HepG2 (cell line): ENCODE results near the gene CCDC192. TPM values are rescaled to one million over a fixed set of nuclear protein-coding genes. Genes with fewer than 3 reads are reported as not detected.

Experiments
- ATAC-seq: fragments of 200-7000 bp; cut with Tn5 transposase; 3 replicates; pipeline ENCODE4 v1.9.1; 2020; ENCODE audit warnings: mild to moderate bottlenecking, moderate library complexity
- BruUV-seq: library from RNA; stranded (reverse); fragments of 400-500 nt; replicated peaks from 2 replicates; lab custom pipeline; 2021; lab: Mats Ljungman, UMichigan
- CTCF ChIA-PET: fragments of 300-600 bp; formaldehyde crosslinking; extraction: SDS; loops from one replicate; lab custom pipeline; 2021; ENCODE audit warnings: low total read pairs, inconsistent platforms, low intra/inter-chr PET ratio; lab: Yijun Ruan, JAX
- POLR2A ChIA-PET: fragments of 350-600 bp; sonication (Branson Sonifier 250); formaldehyde crosslinking; loops from one replicate; lab custom pipeline; 2020; ENCODE audit warnings: antibody characterized with exemption, inconsistent platforms; lab: Yijun Ruan, JAX
- DNase-seq: peaks from one replicate; pipeline ENCODE4 v3.0.0-alpha.2; 2015; ENCODE audit warnings: low spot score
- FAIRE-seq: peaks from 3 replicates; lab custom pipeline; 2011; peaks lifted over from hg19 to GRCh38; lab: Jason Lieb, UNC
- H2AFZ ChIP-seq: one replicate; pipeline ENCODE4 v1.6.1; 2011; ENCODE audit warnings: low read length, inconsistent platforms
- H3K27ac ChIP-seq: fragments of 300-600 bp; 3 replicates; pipeline ENCODE4 v1.8.0; 2011; ENCODE audit warnings: mixed run types, mild to moderate bottlenecking, mixed read lengths, low read length, inconsistent platforms; ENCODE audit not compliant: insufficient read depth; ENCODE audit errors: extremely low read length
- H3K27me3 ChIP-seq, 2 experiments: fragments of 200-600 bp in 1 of 2; 2 replicates in 1 of 2; 3 replicates in 1 of 2; pipeline versions ENCODE4 v1.6.0 to v1.8.0; 2011; ENCODE audit warnings: low read length in 2 of 2, mild to moderate bottlenecking in 2 of 2, moderate library complexity in 2 of 2, inconsistent platforms in 1 of 2; ENCODE audit not compliant: insufficient read depth in 2 of 2, control insufficient read depth in 1 of 2
- H3K36me3 ChIP-seq, 2 experiments: fragments of 200-600 bp in 1 of 2; replicated peaks in 1 of 2; 2 replicates in 1 of 2; 3 replicates in 1 of 2; pipeline versions ENCODE4 v1.5.1 to v1.8.0; 2011; ENCODE audit warnings: low read length in 2 of 2, inconsistent platforms in 1 of 2; ENCODE audit not compliant: insufficient read depth in 2 of 2, control insufficient read depth in 1 of 2
- H3K4me1 ChIP-seq: 2 replicates; pipeline ENCODE4 v1.5.1; 2012; ENCODE audit warnings: low read length, inconsistent platforms; ENCODE audit not compliant: insufficient read depth
- H3K4me2 ChIP-seq: 2 replicates; pipeline ENCODE4 v1.6.0; 2011; ENCODE audit warnings: low read depth, low read length, inconsistent platforms
- H3K4me3 ChIP-seq, 3 experiments: fragments of 200-600 bp in 1 of 3; sonication (generic), shearing (Covaris generic) in 1 of 3; replicated peaks in 1 of 3; 2 replicates each; pipeline ENCODE4 v1.5.1; 2011 to 2016; ENCODE audit warnings: low read length in 3 of 3, inconsistent platforms in 2 of 3, low read depth in 2 of 3, mild to moderate bottlenecking in 2 of 3, control low read depth in 1 of 3, mixed read lengths in 1 of 3; ENCODE audit not compliant: insufficient read depth in 1 of 3
- H3K79me2 ChIP-seq: one replicate; pipeline ENCODE4 v1.6.1; 2011; ENCODE audit warnings: low read length, inconsistent platforms; ENCODE audit not compliant: insufficient read depth
- H3K9ac ChIP-seq: 2 replicates; pipeline ENCODE4 v1.6.0; 2011; ENCODE audit warnings: mild to moderate bottlenecking, low read depth, low read length, inconsistent platforms; ENCODE audit not compliant: insufficient read depth
- H3K9me3 ChIP-seq: 2 replicates; pipeline ENCODE4 v1.5.1; 2012; ENCODE audit warnings: mild to moderate bottlenecking, low read length
- H4K20me1 ChIP-seq: 2 replicates; pipeline ENCODE4 v1.6.0; 2011; ENCODE audit warnings: inconsistent platforms, mild to moderate bottlenecking, low read length, moderate library complexity; ENCODE audit not compliant: insufficient read depth
- ATF7-NPFF ChIP-seq: sonication (generic); formaldehyde crosslinking; IDR thresholded peaks from 2 replicates; pipeline ENCODE4 v1.8.1; 2023; ENCODE audit warnings: mild to moderate bottlenecking, low read depth, missing genetic modification reagents, moderate library complexity
- EEA1 ChIP-seq: sonication (generic); formaldehyde crosslinking; IDR thresholded peaks from 2 replicates; pipeline ENCODE4 v1.5.1; 2020; ENCODE audit warnings: mild to moderate bottlenecking, missing genetic modification reagents, borderline replicate concordance
- ELF1 ChIP-seq: sonication (generic); formaldehyde crosslinking; IDR thresholded peaks from 2 replicates; pipeline ENCODE4 v1.4.0; 2020; ENCODE audit warnings: missing genetic modification reagents
- ETV5 ChIP-seq: IDR thresholded peaks from 2 replicates; pipeline ENCODE4 v1.6.1; 2018; ENCODE audit warnings: missing biosample characterization, missing genetic modification reagents, inconsistent platforms, borderline replicate concordance
- HIVEP1 ChIP-seq: sonication (generic); formaldehyde crosslinking; IDR thresholded peaks from 2 replicates; pipeline ENCODE4 v1.4.0; 2020; ENCODE audit warnings: mild to moderate bottlenecking, missing genetic modification reagents
- KDM3A ChIP-seq: IDR thresholded peaks from 2 replicates; pipeline ENCODE4 v1.6.1; 2018; ENCODE audit warnings: low read depth, missing compliant biosample characterization
- SAFB2 ChIP-seq: sonication (generic); formaldehyde crosslinking; IDR thresholded peaks from 2 replicates; pipeline ENCODE4 v1.5.1; 2020; ENCODE audit warnings: missing genetic modification reagents, low read depth, mild to moderate bottlenecking, borderline replicate concordance
- SP5 ChIP-seq: IDR thresholded peaks from 2 replicates; pipeline ENCODE4 v1.6.1; 2016; ENCODE audit warnings: low read depth, borderline replicate concordance
- SRSF4 ChIP-seq: fragments of 200-400 bp; formaldehyde crosslinking; IDR thresholded peaks from one replicate; pipeline ENCODE4 v1.6.1; 2018; ENCODE audit warnings: mild to moderate bottlenecking, low read depth, low read length, moderate library complexity; ENCODE audit not compliant: poor library complexity, severe bottlenecking
- TAF15 ChIP-seq: fragments of 200-400 bp; formaldehyde crosslinking; IDR thresholded peaks from one replicate; pipeline ENCODE4 v1.6.1; 2018; ENCODE audit warnings: mild to moderate bottlenecking, low read depth, low read length; ENCODE audit not compliant: poor library complexity, severe bottlenecking
- ZFP62 ChIP-seq: sonication (generic); formaldehyde crosslinking; IDR thresholded peaks from 2 replicates; pipeline ENCODE4 v1.4.0; 2020; ENCODE audit warnings: missing genetic modification reagents
- ZFX ChIP-seq: sonication (generic); formaldehyde crosslinking; IDR thresholded peaks from 2 replicates; pipeline ENCODE4 v1.4.0; 2020; ENCODE audit warnings: mild to moderate bottlenecking, low read depth, missing genetic modification reagents, moderate library complexity
- ZNF18 ChIP-seq: sonication (generic); formaldehyde crosslinking; IDR thresholded peaks from 2 replicates; pipeline ENCODE4 v1.8.0; 2022; ENCODE audit warnings: mild to moderate bottlenecking, missing genetic modification reagents; ENCODE audit not compliant: insufficient replicate concordance
- ZNF263 ChIP-seq: sonication (generic); formaldehyde crosslinking; IDR thresholded peaks from 2 replicates; pipeline ENCODE4 v1.4.0; 2020; ENCODE audit warnings: missing genetic modification reagents
- ZNF275 ChIP-seq: sonication (generic); formaldehyde crosslinking; IDR thresholded peaks from 2 replicates; pipeline ENCODE4 v1.8.0; 2022; ENCODE audit warnings: missing genetic modification reagents, mild to moderate bottlenecking, inconsistent platforms, borderline replicate concordance
- ZNF335 ChIP-seq: sonication (generic); formaldehyde crosslinking; IDR thresholded peaks from 2 replicates; pipeline ENCODE4 v1.4.0; 2020; ENCODE audit warnings: missing genetic modification reagents
- ZNF446 ChIP-seq: sonication (generic); formaldehyde crosslinking; IDR thresholded peaks from 2 replicates; pipeline ENCODE4 v1.5.0; 2020; ENCODE audit warnings: mild to moderate bottlenecking, missing genetic modification reagents
- ZNF556 ChIP-seq: sonication (generic); formaldehyde crosslinking; IDR thresholded peaks from 2 replicates; pipeline ENCODE4 v1.4.0; 2020; ENCODE audit warnings: mild to moderate bottlenecking, missing genetic modification reagents, borderline replicate concordance
- in situ Hi-C: cut with HindIII; loops from 2 replicates; pipeline ENCODE4 v1.10.0; 2017; ENCODE audit warnings: low pct_unique_long_range_greater_than_20kb; ENCODE audit not compliant: extremely low pct_ligation_motif_present
- intact Hi-C: fragments of 100-400 bp; cut with micrococcal nuclease; formaldehyde crosslinking; loops from one replicate; pipeline ENCODE4 v1.10.0; 2022; ENCODE audit not compliant: unreplicated experiment
- polyA plus RNA-seq, 8 experiments: library from polyadenylated mRNA; depleted of rRNA in 3 of 8; stranded (reverse) in 7 of 8; unstranded in 1 of 8; fragments of >200 nt; fragmentation: Illumina TruSeq in 4 of 8; extraction: Trizol in 4 of 8; gene quantifications; 2 replicates each; pipeline versions ENCODE4 v1.2.1 to v1.2.3, GENCODE V29; 2011 to 2016; ENCODE audit warnings: low read depth in 4 of 8, missing spikeins in 1 of 8, mixed read lengths in 1 of 8; ENCODE audit not compliant: insufficient read depth in 1 of 8
- total RNA-seq, 5 experiments: library from RNA; depleted of rRNA; stranded (reverse); fragments of >200 nt; fragmentation: Illumina TruSeq; extraction: Trizol; gene quantifications; 2 replicates each; pipeline ENCODE4 v1.2.3, GENCODE V29; 2016; ENCODE audit warnings: low read depth in 1 of 5
- TF ChIP-seq, protein P1 (sequence below): sonication (generic); formaldehyde crosslinking; IDR thresholded peaks from 2 replicates; pipeline ENCODE4 v1.5.0; 2020; ENCODE audit warnings: missing genetic modification reagents

The CCDC192 gene
- total and polyA plus RNA-seq, 2 of the 13 experiments (the other 11 are each of a cell fraction or from before 2014, with no cell fraction given) = not detected

DNA sequence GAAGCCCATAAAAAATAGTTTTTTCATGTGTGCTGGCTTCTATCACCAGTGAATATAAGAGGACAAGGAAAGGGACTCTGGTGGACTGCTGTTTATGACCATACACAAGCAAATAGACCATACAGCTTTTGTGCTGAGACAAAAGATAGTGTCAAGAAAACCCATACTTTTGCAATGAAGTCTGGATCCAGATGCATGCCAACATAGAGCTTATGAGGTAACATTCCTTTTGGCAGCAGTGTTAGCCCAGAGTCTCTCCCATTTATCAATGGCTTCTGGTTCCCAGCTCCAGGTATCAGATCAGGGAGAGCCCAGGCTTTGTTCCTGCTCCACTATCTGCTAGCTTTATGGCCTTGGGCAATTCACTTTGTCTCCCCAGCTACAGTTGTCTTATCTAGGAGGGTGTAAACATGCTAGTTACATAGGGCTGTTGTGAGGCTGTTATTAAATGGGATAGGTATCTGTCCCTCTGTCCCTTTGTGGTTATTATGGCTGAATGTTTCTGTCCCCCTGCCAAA, 55.6 kb downstream of the CCDC192 start (continued):
- TF ChIP-seq HIVEP1 (CRISPR knock-in tag) (no peak), ELF1 (CRISPR knock-in tag) (no peak), KDM3A (CRISPR knock-in tag) (no peak), ZNF18 (no peak), ZNF446 (CRISPR knock-in tag) (no peak), ZNF335 (CRISPR knock-in tag) (no peak), ETV5 (CRISPR knock-in tag) (no peak), ZNF556 (no peak)
- TF ChIP-seq, protein P1, sequence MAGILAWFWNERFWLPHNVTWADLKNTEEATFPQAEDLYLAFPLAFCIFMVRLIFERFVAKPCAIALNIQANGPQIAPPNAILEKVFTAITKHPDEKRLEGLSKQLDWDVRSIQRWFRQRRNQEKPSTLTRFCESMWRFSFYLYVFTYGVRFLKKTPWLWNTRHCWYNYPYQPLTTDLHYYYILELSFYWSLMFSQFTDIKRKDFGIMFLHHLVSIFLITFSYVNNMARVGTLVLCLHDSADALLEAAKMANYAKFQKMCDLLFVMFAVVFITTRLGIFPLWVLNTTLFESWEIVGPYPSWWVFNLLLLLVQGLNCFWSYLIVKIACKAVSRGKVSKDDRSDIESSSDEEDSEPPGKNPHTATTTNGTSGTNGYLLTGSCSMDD (CRISPR knock-in tag) = no peak

DNA sequence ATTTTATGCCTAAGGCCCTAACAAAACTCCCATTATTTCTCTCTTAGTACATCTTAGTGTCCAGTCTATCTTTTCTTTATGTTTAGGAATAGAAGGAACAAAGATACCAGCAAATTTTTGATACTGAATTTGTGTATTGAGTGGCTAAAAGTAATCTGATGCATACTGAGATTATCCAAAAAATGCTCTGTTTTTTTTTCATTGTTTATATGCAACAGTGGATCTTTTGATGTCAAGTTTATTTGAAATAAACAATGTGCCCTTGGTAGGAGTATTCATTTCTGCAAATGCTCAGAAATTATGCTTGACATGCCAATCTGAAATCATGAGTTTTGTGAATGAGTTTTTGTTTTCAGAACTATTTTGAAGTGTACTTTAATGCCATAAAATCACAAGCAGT, 58.7 kb downstream of the CCDC192 start:
- POLR2A ChIA-PET = no interaction called here
- TF ChIP-seq SP5 (CRISPR knock-in tag) = no peak
- TF ChIP-seq TAF15 = no peak
- TF ChIP-seq ZNF275 (CRISPR knock-in tag) = no peak
- TF ChIP-seq ATF7-NPFF (CRISPR knock-in tag) = no peak
- no peak for TF ChIP-seq ZFX (CRISPR knock-in tag)
- TF ChIP-seq EEA1 (CRISPR knock-in tag) = no peak
- TF ChIP-seq SAFB2 (CRISPR knock-in tag) = no peak
- no peak for TF ChIP-seq ZNF263 (CRISPR knock-in tag)
- no peak for TF ChIP-seq ZFP62
- no peak for TF ChIP-seq SRSF4

More for the DNA sequence above, 58.7 kb downstream of the CCDC192 start:
- in situ Hi-C loops (no loop called here), intact Hi-C loops (no loop called here)
- Histone ChIP-seq H3K27me3 (no peaks in the 10 kb centered on the region), H3K27ac (no peak overlapping the region), H3K9me3 (no peaks in the 10 kb centered on the region), H3K9ac (no peak overlapping the region), H3K4me1 (no peaks in the 10 kb centered on the region), H4K20me1 (no peaks in the 10 kb centered on the region), H2AFZ (no peak overlapping the region), H3K4me3 (no peak overlapping the region), H3K36me3 (no peaks in the 10 kb centered on the region), H3K4me2 (no peak overlapping the region), H3K79me2 (no peaks in the 10 kb centered on the region)
- DNase-seq (no peak), FAIRE-seq (no peak), ATAC-seq (no peak)
- BruUV-seq = no TSS peak
- CTCF ChIA-PET = no interaction called here
